SK-N-SH treated with all-trans-retinoic acid at 6 μM for 48 hours (cell line): ENCODE data around the gene SCNN1B.

Experiments used
- ARNTL ChIP-seq: fragments of 450-650 bp; formaldehyde crosslinking; IDR thresholded peaks from 2 replicates; pipeline ENCODE4 v1.5.0; 2020; ENCODE audit warnings: low read depth, mild to moderate bottlenecking, moderate library complexity, borderline replicate concordance
- CSDC2 ChIP-seq: fragments of 250-450 bp; sonication (Bioruptor Pico); IDR thresholded peaks from 2 replicates; pipeline ENCODE4 v1.5.0; 2020; ENCODE audit warnings: mild to moderate bottlenecking, moderate library complexity
- RARB ChIP-seq: fragments of 250-450 bp; sonication (Bioruptor Pico); IDR thresholded peaks from 2 replicates; pipeline ENCODE4 v1.8.0; 2021; ENCODE audit warnings: mild to moderate bottlenecking, moderate library complexity
- ZFP3 ChIP-seq: fragments of 250-450 bp; sonication (Bioruptor Pico); IDR thresholded peaks from 2 replicates; pipeline ENCODE4 v1.5.0; 2020; ENCODE audit warnings: mild to moderate bottlenecking, moderate library complexity
- TF ChIP-seq, protein P1 (sequence below): fragments of 250-450 bp; sonication (Bioruptor Pico); IDR thresholded peaks from 2 replicates; pipeline ENCODE4 v1.5.0; 2020; ENCODE audit warnings: mild to moderate bottlenecking, moderate library complexity
- TF ChIP-seq, protein P2 (sequence below): fragments of 250-450 bp; sonication (Bioruptor Pico); IDR thresholded peaks from 2 replicates; pipeline ENCODE4 v1.5.1; 2021; ENCODE audit warnings: mild to moderate bottlenecking, moderate library complexity

DNA sequence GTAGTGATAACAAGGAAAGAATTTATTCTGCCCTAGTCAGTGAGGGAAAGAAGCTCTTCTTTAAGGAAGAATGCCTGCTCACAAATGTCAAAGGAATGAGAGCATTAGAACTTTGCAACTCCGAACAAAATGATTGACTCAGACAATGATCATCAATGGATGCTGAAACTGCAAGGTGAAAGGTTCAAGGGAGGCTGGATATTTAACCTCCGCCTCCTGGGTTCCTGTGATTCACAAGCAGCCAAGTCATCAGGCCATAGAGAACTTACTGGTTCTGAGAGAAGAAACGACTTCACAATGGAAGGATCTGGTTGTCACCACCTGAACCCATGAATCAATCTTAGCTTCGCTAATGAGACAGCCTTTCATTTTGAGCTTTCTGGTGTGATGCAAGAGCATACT lies 16.0 kb upstream of the SCNN1B start:
- TF ChIP-seq ARNTL (CRISPR knock-in tag) = no peak
- TF ChIP-seq CSDC2 (CRISPR knock-in tag) = no peak
- TF ChIP-seq, protein P1, sequence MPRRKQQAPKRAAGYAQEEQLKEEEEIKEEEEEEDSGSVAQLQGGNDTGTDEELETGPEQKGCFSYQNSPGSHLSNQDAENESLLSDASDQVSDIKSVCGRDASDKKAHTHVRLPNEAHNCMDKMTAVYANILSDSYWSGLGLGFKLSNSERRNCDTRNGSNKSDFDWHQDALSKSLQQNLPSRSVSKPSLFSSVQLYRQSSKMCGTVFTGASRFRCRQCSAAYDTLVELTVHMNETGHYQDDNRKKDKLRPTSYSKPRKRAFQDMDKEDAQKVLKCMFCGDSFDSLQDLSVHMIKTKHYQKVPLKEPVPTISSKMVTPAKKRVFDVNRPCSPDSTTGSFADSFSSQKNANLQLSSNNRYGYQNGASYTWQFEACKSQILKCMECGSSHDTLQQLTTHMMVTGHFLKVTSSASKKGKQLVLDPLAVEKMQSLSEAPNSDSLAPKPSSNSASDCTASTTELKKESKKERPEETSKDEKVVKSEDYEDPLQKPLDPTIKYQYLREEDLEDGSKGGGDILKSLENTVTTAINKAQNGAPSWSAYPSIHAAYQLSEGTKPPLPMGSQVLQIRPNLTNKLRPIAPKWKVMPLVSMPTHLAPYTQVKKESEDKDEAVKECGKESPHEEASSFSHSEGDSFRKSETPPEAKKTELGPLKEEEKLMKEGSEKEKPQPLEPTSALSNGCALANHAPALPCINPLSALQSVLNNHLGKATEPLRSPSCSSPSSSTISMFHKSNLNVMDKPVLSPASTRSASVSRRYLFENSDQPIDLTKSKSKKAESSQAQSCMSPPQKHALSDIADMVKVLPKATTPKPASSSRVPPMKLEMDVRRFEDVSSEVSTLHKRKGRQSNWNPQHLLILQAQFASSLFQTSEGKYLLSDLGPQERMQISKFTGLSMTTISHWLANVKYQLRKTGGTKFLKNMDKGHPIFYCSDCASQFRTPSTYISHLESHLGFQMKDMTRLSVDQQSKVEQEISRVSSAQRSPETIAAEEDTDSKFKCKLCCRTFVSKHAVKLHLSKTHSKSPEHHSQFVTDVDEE (CRISPR knock-in tag) = no peak
- TF ChIP-seq RARB (CRISPR knock-in tag) = no peak
- TF ChIP-seq ZFP3 (CRISPR knock-in tag) = no peak
- TF ChIP-seq, protein P2, sequence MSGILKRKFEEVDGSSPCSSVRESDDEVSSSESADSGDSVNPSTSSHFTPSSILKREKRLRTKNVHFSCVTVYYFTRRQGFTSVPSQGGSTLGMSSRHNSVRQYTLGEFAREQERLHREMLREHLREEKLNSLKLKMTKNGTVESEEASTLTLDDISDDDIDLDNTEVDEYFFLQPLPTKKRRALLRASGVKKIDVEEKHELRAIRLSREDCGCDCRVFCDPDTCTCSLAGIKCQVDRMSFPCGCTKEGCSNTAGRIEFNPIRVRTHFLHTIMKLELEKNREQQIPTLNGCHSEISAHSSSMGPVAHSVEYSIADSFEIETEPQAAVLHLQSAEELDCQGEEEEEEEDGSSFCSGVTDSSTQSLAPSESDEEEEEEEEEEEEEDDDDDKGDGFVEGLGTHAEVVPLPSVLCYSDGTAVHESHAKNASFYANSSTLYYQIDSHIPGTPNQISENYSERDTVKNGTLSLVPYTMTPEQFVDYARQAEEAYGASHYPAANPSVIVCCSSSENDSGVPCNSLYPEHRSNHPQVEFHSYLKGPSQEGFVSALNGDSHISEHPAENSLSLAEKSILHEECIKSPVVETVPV = no peak
